GM21576 (cell line): ENCODE measurements around the gene SMC1A.
"Not testable (repeated sequence)": the region's sequence is repeated elsewhere in the genome, so short reads cannot be mapped to it uniquely, and the experiment has no call there.

Experiments
- ATAC-seq: cut with Tn5 transposase; IDR thresholded peaks from one replicate; pipeline ENCODE4 v1.9.1; 2021; ENCODE audit warnings: mild to moderate bottlenecking, moderate library complexity; ENCODE audit not compliant: unreplicated experiment

The SMC1A gene

GRCh38 chrX:53422861-53423306, 430 bp upstream of the SMC1A start, which contains the start of gene RIBC1:
TSS of gene RIBC1 (plus strand) at chrX:53422873. CDS start at chrX:53426277, 3,404 bp downstream.
- ATAC-seq, result no peak

GRCh38 chrX:53421772-53422085, 725 bp downstream of the SMC1A start:
- ATAC-seq, result peak; percentile 9

- no peak for ATAC-seq
Observed at GRCh38 chrX:53421125-53421524, 1.3 kb downstream of the SMC1A start.

GRCh38 chrX:53420351-53420750, 2.1 kb downstream of the SMC1A start:
- ATAC-seq, result not testable (repeated sequence)

GRCh38 chrX:53412446-53412845, 10.0 kb downstream of the SMC1A start:
- no peak for ATAC-seq

GRCh38 chrX:53403535-53403934, 18.9 kb downstream of the SMC1A start:
- no peak for ATAC-seq

GRCh38 chrX:53398216-53398615, 24.2 kb downstream of the SMC1A start:
- ATAC-seq, result no peak

- no peak for ATAC-seq
Observed at GRCh38 chrX:53395605-53396298, 26.7 kb downstream of the SMC1A start.

- no peak for ATAC-seq
Observed at GRCh38 chrX:53383376-53384076, 38.9 kb downstream of the SMC1A start.

- no peak for ATAC-seq
Observed at GRCh38 chrX:53379747-53380146, 42.7 kb downstream of the SMC1A start.

- no peak for ATAC-seq
Observed at GRCh38 chrX:53379008-53379710, 43.3 kb downstream of the SMC1A start.

- no peak for ATAC-seq
Observed at GRCh38 chrX:53377464-53377863, 45.0 kb downstream of the SMC1A start.

GRCh38 chrX:53376888-53377287, 45.6 kb downstream of the SMC1A start:
- no peak for ATAC-seq

- no peak for ATAC-seq
Observed at GRCh38 chrX:53374923-53375322, 47.5 kb downstream of the SMC1A start.

- ATAC-seq, result no peak
Observed at GRCh38 chrX:53374222-53374820, 48.1 kb downstream of the SMC1A start.

GRCh38 chrX:53373307-53373706, 49.1 kb downstream of the SMC1A start:
- ATAC-seq, result no peak

- not testable (repeated sequence) for ATAC-seq
Observed at GRCh38 chrX:53366454-53366853, 56.0 kb downstream of the SMC1A start.

GRCh38 chrX:53362449-53362848, 60.0 kb downstream of the SMC1A start:
- ATAC-seq, result no peak

- ATAC-seq, result no peak
Observed at GRCh38 chrX:53357799-53358530, 64.5 kb downstream of the SMC1A start.

- ATAC-seq, result no peak
Observed at GRCh38 chrX:53356186-53356585, 66.3 kb downstream of the SMC1A start.

- ATAC-seq, result no peak
Observed at GRCh38 chrX:53354669-53355068, 67.8 kb downstream of the SMC1A start.
